ENCODE results near the gene TMEM69. TPM values are rescaled to one million over a fixed set of nuclear protein-coding genes. Genes with fewer than 3 reads are reported as not detected.
A peak's percentile ranks its signal among the peaks of the same experiment; 100 is the strongest.
"Not testable (repeated sequence)": the region's sequence is repeated elsewhere in the genome, so short reads cannot be mapped to it uniquely, and the experiment has no call there.

TMEM69 gene
- total and polyA plus RNA-seq, 4 donors = 13.8 to 26.1 (median 16.8) TPM

- Histone ChIP-seq H3K9me3 (ENCODE audit: control insufficient read depth in 4 of 4, insufficient read depth in 3 of 4, low read length in 3 of 4) (no peaks in the 10 kb centered on the region), H3K4me1 (ENCODE audit: control insufficient read depth in 5 of 5, insufficient read depth in 5 of 5, low read length in 5 of 5) (no peaks in the 10 kb centered on the region), H3K9ac (ENCODE audit: insufficient read depth in 1 of 2, low read length in 2 of 2) (no peak overlapping the region), H3K4me3 (no peak overlapping the region), H3K27ac (ENCODE audit: low read depth in 1 of 2, low read length in 1 of 2) (peak overlapping the region in 1 of 2 donors; percentile 59), H3K36me3 (ENCODE audit: control insufficient read depth in 4 of 4, insufficient read depth in 4 of 4, low read length in 4 of 4) (peaks cover 0 to 8% (median 2%) of the 10 kb centered on the region in 4 donors), H3K27me3 (ENCODE audit: control insufficient read depth in 3 of 3, insufficient read depth in 3 of 3, low read length in 2 of 3) (no peaks in the 10 kb centered on the region)
- DNase-seq (peak in 2 of 3 donors; percentile 35 to 63), ATAC-seq (ENCODE audit: insufficient read depth, low FRiP score) (no peak)
- TF ChIP-seq CTCF (IDR thresholded peaks at IDR 0.05; ENCODE audit: control extremely low read depth, extremely low read depth) = no peak
- 70 to 80% methylated on average over 3 of the region's 3 CpGs for WGBS, 2 donors
These were observed 42.2 kb downstream of the TMEM69 start for GRCh38 chr1:45730075-45730779.

GRCh38 chr1:45730780-45731319, 42.9 kb downstream of the TMEM69 start:
- H3K9me3 ChIP-seq (ENCODE audit: control insufficient read depth in 4 of 4, insufficient read depth in 3 of 4, low read length in 3 of 4) = no peaks in the 10 kb centered on the region
- no peak for TF ChIP-seq CTCF (IDR thresholded peaks at IDR 0.05; ENCODE audit: control extremely low read depth, extremely low read depth)
- ATAC-seq (ENCODE audit: insufficient read depth, low FRiP score) (no peak), DNase-seq (no peak)
- H3K4me3 ChIP-seq = no peak overlapping the region
- H3K27me3 ChIP-seq (ENCODE audit: control insufficient read depth in 3 of 3, insufficient read depth in 3 of 3, low read length in 2 of 3) = no peaks in the 10 kb centered on the region
- H3K9ac ChIP-seq (ENCODE audit: insufficient read depth in 1 of 2, low read length in 2 of 2) = no peak overlapping the region
- peaks cover 0 to 8% (median 2%) of the 10 kb centered on the region in 4 donors for H3K36me3 ChIP-seq (ENCODE audit: control insufficient read depth in 4 of 4, insufficient read depth in 4 of 4, low read length in 4 of 4)
- peak overlapping the region in 1 of 2 donors; percentile 15 for H3K27ac ChIP-seq (ENCODE audit: low read depth in 1 of 2, low read length in 1 of 2)
- WGBS, 2 donors = 96 to 100% methylated on average over 1 of the region's 1 CpG
- no peaks in the 10 kb centered on the region for H3K4me1 ChIP-seq (ENCODE audit: control insufficient read depth in 5 of 5, insufficient read depth in 5 of 5, low read length in 5 of 5)

GRCh38 chr1:45739137-45739536, 51.2 kb downstream of the TMEM69 start:
- Histone ChIP-seq H3K9ac (ENCODE audit: insufficient read depth in 1 of 2, low read length in 2 of 2) (no peak overlapping the region), H3K36me3 (ENCODE audit: control insufficient read depth in 4 of 4, insufficient read depth in 4 of 4, low read length in 4 of 4) (peaks cover 2 to 7% (median 4%) of the 10 kb centered on the region in 4 donors), H3K4me1 (ENCODE audit: control insufficient read depth in 5 of 5, insufficient read depth in 5 of 5, low read length in 5 of 5) (peaks cover 0 to 3% (median 0%) of the 10 kb centered on the region in 5 donors), H3K9me3 (ENCODE audit: control insufficient read depth in 4 of 4, insufficient read depth in 3 of 4, low read length in 3 of 4) (no peaks in the 10 kb centered on the region), H3K27me3 (ENCODE audit: control insufficient read depth in 3 of 3, insufficient read depth in 3 of 3, low read length in 2 of 3) (no peaks in the 10 kb centered on the region), H3K27ac (ENCODE audit: low read depth in 1 of 2, low read length in 1 of 2) (no peak overlapping the region), H3K4me3 (no peak overlapping the region)
- no peak for DNase-seq
- ATAC-seq (ENCODE audit: insufficient read depth, low FRiP score) = no peak
- WGBS, 2 donors = 93 to 94% methylated on average over 4 of the region's 4 CpGs
- TF ChIP-seq CTCF (IDR thresholded peaks at IDR 0.05; ENCODE audit: control extremely low read depth, extremely low read depth) = no peak

- H3K27ac ChIP-seq (ENCODE audit: low read depth in 1 of 2, low read length in 1 of 2); H3K9ac ChIP-seq (ENCODE audit: insufficient read depth in 1 of 2, low read length in 2 of 2); ATAC-seq (ENCODE audit: insufficient read depth, low FRiP score); H3K4me3 ChIP-seq; H3K27me3 ChIP-seq (ENCODE audit: control insufficient read depth in 3 of 3, insufficient read depth in 3 of 3, low read length in 2 of 3); H3K4me1 ChIP-seq (ENCODE audit: control insufficient read depth in 5 of 5, insufficient read depth in 5 of 5, low read length in 5 of 5); DNase-seq; H3K9me3 ChIP-seq (ENCODE audit: control insufficient read depth in 4 of 4, insufficient read depth in 3 of 4, low read length in 3 of 4); H3K36me3 ChIP-seq (ENCODE audit: control insufficient read depth in 4 of 4, insufficient read depth in 4 of 4, low read length in 4 of 4): not testable (repeated sequence)
- WGBS, 2 donors = 69 to 79% methylated on average over 4 to 5 of the region's 5 CpGs
These were observed 51.7 kb downstream of the TMEM69 start for GRCh38 chr1:45739641-45740156.
